Loucy (cell line): ENCODE data around the gene SLC9A5.

ENCODE experiments used
- EZH2phosphoT487 ChIP-seq: fragments of 200-600 bp; IDR thresholded peaks from 2 replicates; pipeline ENCODE4 v1.6.1; 2018; ENCODE audit warnings: antibody characterized with exemption, mild to moderate bottlenecking, moderate library complexity, borderline replicate concordance
- TF ChIP-seq, protein P1 (sequence below): fragments of 200-600 bp; sonication (generic); conservative IDR thresholded peaks from 2 replicates; pipeline ENCODE4 v1.5.1; 2014; ENCODE audit warnings: mild to moderate bottlenecking, antibody characterized with exemption, low read length

DNA sequence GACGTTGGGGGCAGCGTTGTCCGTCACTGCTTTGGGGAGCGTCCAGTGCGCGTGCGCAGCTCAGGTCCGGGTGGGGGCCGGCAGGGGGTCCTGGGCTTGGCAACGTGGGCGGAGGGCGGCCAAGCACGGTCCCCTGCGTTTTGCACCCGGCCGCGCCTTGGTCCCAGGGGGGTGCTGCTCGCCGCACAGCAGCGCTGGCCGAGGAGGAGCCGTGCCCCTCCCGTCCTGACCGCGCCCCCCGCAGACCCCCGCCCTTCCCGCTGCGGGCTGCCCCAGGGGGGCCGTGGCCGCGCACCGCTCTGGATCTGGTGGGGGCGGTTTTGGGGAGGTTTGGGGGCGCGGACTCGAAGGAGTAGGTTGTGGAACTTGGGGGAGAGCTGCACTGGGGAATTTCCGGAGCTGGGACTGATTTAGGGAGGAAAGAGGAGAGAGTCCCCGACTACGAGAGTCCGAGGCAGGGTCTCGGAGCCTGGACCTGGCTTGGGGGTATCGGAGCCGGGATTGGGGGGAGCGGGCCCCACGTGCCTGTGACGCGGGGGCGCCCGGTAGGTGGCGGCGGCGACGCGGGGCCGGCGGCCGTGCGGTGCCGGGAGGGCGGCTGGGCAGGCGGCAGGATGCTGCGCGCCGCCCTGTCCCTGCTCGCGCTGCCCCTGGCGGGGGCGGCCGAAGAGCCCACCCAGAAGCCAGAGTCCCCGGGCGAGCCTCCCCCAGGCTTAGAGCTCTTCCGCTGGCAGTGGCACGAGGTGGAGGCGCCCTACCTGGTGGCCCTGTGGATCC, at the start of gene SLC9A5:
- TF ChIP-seq, protein P1, sequence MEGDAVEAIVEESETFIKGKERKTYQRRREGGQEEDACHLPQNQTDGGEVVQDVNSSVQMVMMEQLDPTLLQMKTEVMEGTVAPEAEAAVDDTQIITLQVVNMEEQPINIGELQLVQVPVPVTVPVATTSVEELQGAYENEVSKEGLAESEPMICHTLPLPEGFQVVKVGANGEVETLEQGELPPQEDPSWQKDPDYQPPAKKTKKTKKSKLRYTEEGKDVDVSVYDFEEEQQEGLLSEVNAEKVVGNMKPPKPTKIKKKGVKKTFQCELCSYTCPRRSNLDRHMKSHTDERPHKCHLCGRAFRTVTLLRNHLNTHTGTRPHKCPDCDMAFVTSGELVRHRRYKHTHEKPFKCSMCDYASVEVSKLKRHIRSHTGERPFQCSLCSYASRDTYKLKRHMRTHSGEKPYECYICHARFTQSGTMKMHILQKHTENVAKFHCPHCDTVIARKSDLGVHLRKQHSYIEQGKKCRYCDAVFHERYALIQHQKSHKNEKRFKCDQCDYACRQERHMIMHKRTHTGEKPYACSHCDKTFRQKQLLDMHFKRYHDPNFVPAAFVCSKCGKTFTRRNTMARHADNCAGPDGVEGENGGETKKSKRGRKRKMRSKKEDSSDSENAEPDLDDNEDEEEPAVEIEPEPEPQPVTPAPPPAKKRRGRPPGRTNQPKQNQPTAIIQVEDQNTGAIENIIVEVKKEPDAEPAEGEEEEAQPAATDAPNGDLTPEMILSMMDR: peak; percentile 16
- no peak for TF ChIP-seq EZH2phosphoT487
